Lung (tissue), 12 donors: ENCODE data around the gene ZNF319. TPM values are rescaled to one million over a fixed set of nuclear protein-coding genes. Genes with fewer than 3 reads are reported as not detected.

Experiments used
- ATAC-seq: fragments of 200-7000 bp; cut with Tn5 transposase; one replicate; pipeline ENCODE4 v1.9.1; 2020; ENCODE audit warnings: moderate number of reproducible peaks; ENCODE audit not compliant: insufficient read depth, low FRiP score
- DNase-seq, 3 donors: peaks; one replicate each; pipeline ENCODE4 v3.0.0-alpha.2; 2013 to 2017
- H3K27ac ChIP-seq, 2 donors: one replicate each; pipeline ENCODE4 v1.5.1; 2013; ENCODE audit warnings: mild to moderate bottlenecking in 2 of 2, moderate library complexity in 2 of 2, control low read depth in 1 of 2, inconsistent platforms in 1 of 2, low read depth in 1 of 2, low read length in 1 of 2
- H3K27me3 ChIP-seq, 3 donors: one replicate each; pipeline ENCODE4 v1.5.1; 2013; ENCODE audit warnings: low read length in 2 of 3; ENCODE audit not compliant: control insufficient read depth in 3 of 3, insufficient read depth in 3 of 3
- H3K36me3 ChIP-seq, 4 donors: one replicate each; pipeline ENCODE4 v1.5.1; 2013; ENCODE audit warnings: low read length in 4 of 4, mild to moderate bottlenecking in 1 of 4, moderate library complexity in 1 of 4; ENCODE audit not compliant: control insufficient read depth in 4 of 4, insufficient read depth in 4 of 4
- H3K4me1 ChIP-seq, 5 donors: one replicate each; pipeline ENCODE4 v1.5.1; 2013; ENCODE audit warnings: low read length in 5 of 5, mild to moderate bottlenecking in 2 of 5, moderate library complexity in 1 of 5; ENCODE audit not compliant: control insufficient read depth in 5 of 5, insufficient read depth in 5 of 5
- H3K4me3 ChIP-seq: one replicate; pipeline ENCODE4 v1.5.1; 2013; ENCODE audit warnings: mild to moderate bottlenecking, control low read depth, moderate library complexity
- H3K9ac ChIP-seq, 2 donors: one replicate each; pipeline ENCODE4 v1.5.1; 2013; ENCODE audit warnings: low read length in 2 of 2, control low read depth in 1 of 2; ENCODE audit not compliant: insufficient read depth in 1 of 2
- H3K9me3 ChIP-seq, 4 donors: one replicate each; pipeline ENCODE4 v1.5.1; 2013; ENCODE audit warnings: low read length in 3 of 4, mild to moderate bottlenecking in 1 of 4, moderate library complexity in 1 of 4; ENCODE audit not compliant: control insufficient read depth in 4 of 4, insufficient read depth in 3 of 4
- WGBS, 2 donors: extraction: QIAGEN DNeasy Blood & Tissue Kit; methylation state at CpG; one replicate each; pipeline ENCODE4 v1.1.7; 2013; 5-methylcytosine and 5-hydroxymethylcytosine counted together
- polyA plus RNA-seq, 2 donors: library from polyadenylated mRNA; stranded (reverse); fragments of 200-250 nt; gene quantifications; one replicate each; pipeline ENCODE4 v1.2.1, GENCODE V29; 2013
- total RNA-seq, 2 donors: library from RNA; depleted of rRNA in 1 of 2; stranded (reverse); fragments of >200 nt in 1 of 2; gene quantifications; one replicate each; pipeline ENCODE4 v1.2.1, GENCODE V29; 2014 to 2021
- TF ChIP-seq, protein P1 (sequence below): IDR thresholded peaks from 2 replicates; pipeline ENCODE4 v1.5.1; 2012; ENCODE audit warnings: mild to moderate bottlenecking; ENCODE audit errors: control extremely low read depth, extremely low read depth
- donor health status: control.
- donor health status: control.
- donor health status: Bipolar disorder and iron deficiency.
- donor health status: healthy.
- donor health status: DM: yes; HTN: yes; CAD: no.

ZNF319 gene
- total and polyA plus RNA-seq, 4 donors = 6.0 to 15.3 (median 9.6) TPM

- TF ChIP-seq, protein P1, sequence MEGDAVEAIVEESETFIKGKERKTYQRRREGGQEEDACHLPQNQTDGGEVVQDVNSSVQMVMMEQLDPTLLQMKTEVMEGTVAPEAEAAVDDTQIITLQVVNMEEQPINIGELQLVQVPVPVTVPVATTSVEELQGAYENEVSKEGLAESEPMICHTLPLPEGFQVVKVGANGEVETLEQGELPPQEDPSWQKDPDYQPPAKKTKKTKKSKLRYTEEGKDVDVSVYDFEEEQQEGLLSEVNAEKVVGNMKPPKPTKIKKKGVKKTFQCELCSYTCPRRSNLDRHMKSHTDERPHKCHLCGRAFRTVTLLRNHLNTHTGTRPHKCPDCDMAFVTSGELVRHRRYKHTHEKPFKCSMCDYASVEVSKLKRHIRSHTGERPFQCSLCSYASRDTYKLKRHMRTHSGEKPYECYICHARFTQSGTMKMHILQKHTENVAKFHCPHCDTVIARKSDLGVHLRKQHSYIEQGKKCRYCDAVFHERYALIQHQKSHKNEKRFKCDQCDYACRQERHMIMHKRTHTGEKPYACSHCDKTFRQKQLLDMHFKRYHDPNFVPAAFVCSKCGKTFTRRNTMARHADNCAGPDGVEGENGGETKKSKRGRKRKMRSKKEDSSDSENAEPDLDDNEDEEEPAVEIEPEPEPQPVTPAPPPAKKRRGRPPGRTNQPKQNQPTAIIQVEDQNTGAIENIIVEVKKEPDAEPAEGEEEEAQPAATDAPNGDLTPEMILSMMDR = no peak
- no peak overlapping the region for H3K4me3 ChIP-seq
- H3K9me3 ChIP-seq = no peaks in the 10 kb centered on the region
- H3K4me1 ChIP-seq = peaks cover 0 to 58% (median 19%) of the 10 kb centered on the region in 5 donors
- DNase-seq = no peak
- peak overlapping the region in 1 of 2 donors; percentile 46 for H3K27ac ChIP-seq
- no peaks in the 10 kb centered on the region for H3K27me3 ChIP-seq
- ATAC-seq = no peak
- WGBS, 2 donors = 68 to 81% methylated on average over 8 of the region's 8 CpGs
- peaks cover 0 to 8% (median 0%) of the 10 kb centered on the region in 4 donors for H3K36me3 ChIP-seq
- H3K9ac ChIP-seq = no peak overlapping the region
Measured at GRCh38 chr16:58021661-58022551, 21.4 kb upstream of the ZNF319 start.

- peaks cover 0 to 53% (median 16%) of the 10 kb centered on the region in 5 donors for H3K4me1 ChIP-seq
- H3K36me3 ChIP-seq = peaks cover 0 to 8% (median 0%) of the 10 kb centered on the region in 4 donors
- no peak overlapping the region for H3K27ac ChIP-seq
- H3K27me3 ChIP-seq = no peaks in the 10 kb centered on the region
- WGBS, 2 donors = 59 to 67% methylated on average over 8 of the region's 8 CpGs
- no peaks in the 10 kb centered on the region for H3K9me3 ChIP-seq
- TF ChIP-seq, protein P1 = peak; percentile 70
- ATAC-seq (no peak), DNase-seq (peak; percentile 72 to 73 (median 73))
- no peak overlapping the region for H3K4me3 ChIP-seq
- H3K9ac ChIP-seq = no peak overlapping the region
Measured at GRCh38 chr16:58020628-58021521, 20.4 kb upstream of the ZNF319 start.

GRCh38 chr16:58019866-58020538 is 19.5 kb upstream of the ZNF319 start:
- Histone ChIP-seq H3K4me3 (no peak overlapping the region), H3K4me1 (peaks cover 0 to 48% (median 16%) of the 10 kb centered on the region in 5 donors), H3K27ac (no peak overlapping the region), H3K36me3 (peaks cover 0 to 8% (median under 1%) of the 10 kb centered on the region in 4 donors), H3K9ac (no peak overlapping the region), H3K27me3 (no peaks in the 10 kb centered on the region), H3K9me3 (no peaks in the 10 kb centered on the region)
- WGBS, 2 donors = 85% methylated on average over 8 of the region's 8 CpGs
- ATAC-seq = no peak
- TF ChIP-seq, protein P1 = no peak
- no peak for DNase-seq
